NCI-H2227 (cell line): Measurements from ENCODE around the gene TIMM17B.

Experiments used
- DNase-seq: peaks from one replicate; lab custom pipeline; 2025; ENCODE audit not compliant: unreplicated experiment; lab: John Stamatoyannopoulos, UW

The TIMM17B gene

GRCh38 chrX:48919360-48919841, 21.8 kb upstream of the TIMM17B start:
- peak; percentile 76 for DNase-seq

- peak; percentile 99 for DNase-seq
Observed at GRCh38 chrX:48918643-48919340, 21.2 kb upstream of the TIMM17B start, which contains the start of gene PIM2. TSS of gene PIM2 (minus strand) at chrX:48919024. CDS start at chrX:48918834, 190 bp downstream.

GRCh38 chrX:48918301-48918642, 20.7 kb upstream of the TIMM17B start:
- no peak for DNase-seq

- peak; percentile 98 for DNase-seq
Observed at GRCh38 chrX:48917139-48918001, 19.8 kb upstream of the TIMM17B start.

GRCh38 chrX:48914593-48915493, 17.3 kb upstream of the TIMM17B start:
- no peak for DNase-seq

- no peak for DNase-seq
Observed at GRCh38 chrX:48913605-48914366, 16.2 kb upstream of the TIMM17B start.

GRCh38 chrX:48911412-48912182, 14.0 kb upstream of the TIMM17B start, which contains the start of gene SLC35A2:
TSS of gene SLC35A2 (minus strand) at chrX:48911646. CDS start at chrX:48911636, 10 bp downstream.
- peak; percentile 94 for DNase-seq

GRCh38 chrX:48910926-48911411, 13.4 kb upstream of the TIMM17B start:
- DNase-seq, result peak; percentile 80

- no peak for DNase-seq
Observed at GRCh38 chrX:48909703-48910294, 12.2 kb upstream of the TIMM17B start.

- no peak for DNase-seq
Observed at GRCh38 chrX:48908600-48908999, 11.0 kb upstream of the TIMM17B start.

- no peak for DNase-seq
Observed at GRCh38 chrX:48905090-48905790, 7.7 kb upstream of the TIMM17B start.

- no peak for DNase-seq
Observed at GRCh38 chrX:48904626-48905025, 7.1 kb upstream of the TIMM17B start.

- DNase-seq, result no peak
Observed at GRCh38 chrX:48904180-48904579, 6.6 kb upstream of the TIMM17B start.

GRCh38 chrX:48903290-48903689, 5.7 kb upstream of the TIMM17B start:
- DNase-seq, result no peak

GRCh38 chrX:48902776-48903175, 5.2 kb upstream of the TIMM17B start:
- DNase-seq, result no peak

GRCh38 chrX:48902135-48902534, 4.6 kb upstream of the TIMM17B start:
- no peak for DNase-seq

GRCh38 chrX:48901069-48901468, 3.5 kb upstream of the TIMM17B start:
- no peak for DNase-seq

GRCh38 chrX:48899078-48899410, 1.5 kb upstream of the TIMM17B start:
- DNase-seq, result no peak
